ENCODE results near the gene NCOR2. TPM values are rescaled to one million over a fixed set of nuclear protein-coding genes. Genes with fewer than 3 reads are reported as not detected.

The NCOR2 gene
- total RNA-seq, 1 experiment from 2014 or later: 326 TPM

GRCh38 chr12:124555168-124556073 is 12.0 kb downstream of the NCOR2 start (continued):
- TF ChIP-seq CTCF (IDR thresholded peaks at IDR 0.05): no peak

- no peak for DNase-seq (ENCODE audit: low spot score)
- Mint-ChIP-seq H3K27ac (no peak overlapping the region), H3K4me1 (peaks cover 78% of the 10 kb centered on the region), H3K9me3 (peaks cover 8% of the 10 kb centered on the region; the same call in 1 of the 2 replicates), H3K36me3 (peaks cover 5% of the 10 kb centered on the region; the same call in 1 of the 2 replicates), H3K4me3 (no peak overlapping the region), H3K27me3 (ENCODE audit: low read depth) (no peaks in the 10 kb centered on the region)
- CTCF ChIA-PET: interaction anchor here (1.4 kb wide), 1 partner anchor 15 kb away, joined by 3 read pairs; no protein-coding TSS in a partner anchor
- ATAC-seq: no peak
- POLR2A ChIA-PET: no interaction called here
- TF ChIP-seq RORB (CRISPR knock-in tag; IDR thresholded peaks at IDR 0.05): no peak
- TF ChIP-seq OVOL2 (CRISPR knock-in tag; IDR thresholded peaks at IDR 0.05; ENCODE audit: borderline replicate concordance): no peak
- TF ChIP-seq TEAD4 (CRISPR knock-in tag; IDR thresholded peaks at IDR 0.05): no peak
These were observed 12.9 kb downstream of the NCOR2 start for GRCh38 chr12:124554429-124555029.

- ChIA-PET POLR2A (no interaction called here), CTCF (interaction anchor here (1.4 kb wide), 1 partner anchor 14 kb away, joined by 3 read pairs; no protein-coding TSS in a partner anchor)
- no peak overlapping the region for H3K4me3 Mint-ChIP-seq
- H3K4me1 Mint-ChIP-seq: peaks cover 78% of the 10 kb centered on the region
- peak overlapping the region; percentile 57; the same call in 1 of the 2 replicates for H3K27ac Mint-ChIP-seq
- ATAC-seq: no peak
- no peaks in the 10 kb centered on the region for H3K27me3 Mint-ChIP-seq (ENCODE audit: low read depth)
- H3K9me3 Mint-ChIP-seq: peaks cover 6% of the 10 kb centered on the region; the same call in 1 of the 2 replicates
- peaks cover 3% of the 10 kb centered on the region; the same call in 1 of the 2 replicates for H3K36me3 Mint-ChIP-seq
- no peak for DNase-seq (ENCODE audit: low spot score)
- TF ChIP-seq ZBTB21 (CRISPR knock-in tag; IDR thresholded peaks at IDR 0.05; ENCODE audit: borderline replicate concordance) (no peak), E2F5 (CRISPR knock-in tag; IDR thresholded peaks at IDR 0.05) (no peak), CTCF (IDR thresholded peaks at IDR 0.05) (no peak), CREB1 (CRISPR knock-in tag; IDR thresholded peaks at IDR 0.05) (no peak), ZNF425 (CRISPR knock-in tag; conservative IDR thresholded peaks at IDR 0.05) (no peak), ATF6 (CRISPR knock-in tag; IDR thresholded peaks at IDR 0.05) (no peak), AR (CRISPR knock-in tag; IDR thresholded peaks at IDR 0.05) (no peak), SMAD3 (CRISPR knock-in tag; IDR thresholded peaks at IDR 0.05; ENCODE audit: borderline replicate concordance) (no peak), PRRX2 (CRISPR knock-in tag; IDR thresholded peaks at IDR 0.05) (no peak), IRF2 (CRISPR knock-in tag; IDR thresholded peaks at IDR 0.05; ENCODE audit: borderline replicate concordance, low read depth) (no peak)
These were observed 13.5 kb downstream of the NCOR2 start for GRCh38 chr12:124553862-124554428.

All from WTC11 (cell line).